HepG2 (cell line): ENCODE measurements around the gene CDK9. TPM values are rescaled to one million over a fixed set of nuclear protein-coding genes. Genes with fewer than 3 reads are reported as not detected.
A peak's percentile ranks its signal among the peaks of the same experiment; 100 is the strongest.

Experiments
- ARNT2 ChIP-seq: sonication (generic); formaldehyde crosslinking; IDR thresholded peaks from 2 replicates; pipeline ENCODE4 v1.8.0; 2022; ENCODE audit warnings: mild to moderate bottlenecking, low read depth, missing genetic modification reagents, moderate library complexity
- ASH2L ChIP-seq: fragments of 300-600, 200-600 bp; sonication (generic); IDR thresholded peaks from 2 replicates; pipeline ENCODE4 v1.7.0; 2017; ENCODE audit warnings: low read depth, mild to moderate bottlenecking, moderate library complexity, mixed read lengths, low read length; ENCODE audit not compliant: insufficient read length
- ATF5 ChIP-seq: sonication (generic); formaldehyde crosslinking; IDR thresholded peaks from 2 replicates; pipeline ENCODE4 v1.4.0; 2020; ENCODE audit warnings: mild to moderate bottlenecking, low read depth, missing genetic modification reagents
- CHCHD3 ChIP-seq: sonication (generic); formaldehyde crosslinking; IDR thresholded peaks from 2 replicates; pipeline ENCODE4 v1.8.0; 2022; ENCODE audit warnings: mild to moderate bottlenecking, missing genetic modification reagents, moderate library complexity
- ETV5 ChIP-seq: IDR thresholded peaks from 2 replicates; pipeline ENCODE4 v1.6.1; 2018; ENCODE audit warnings: missing biosample characterization, missing genetic modification reagents, inconsistent platforms, borderline replicate concordance
- GMEB1 ChIP-seq: sonication (generic); formaldehyde crosslinking; IDR thresholded peaks from 2 replicates; pipeline ENCODE4 v1.5.1; 2020; ENCODE audit warnings: missing genetic modification reagents, mild to moderate bottlenecking, borderline replicate concordance
- IRX3 ChIP-seq: sonication (generic); formaldehyde crosslinking; IDR thresholded peaks from 2 replicates; pipeline ENCODE4 v1.8.1; 2023; ENCODE audit warnings: mild to moderate bottlenecking, low read depth, missing genetic modification reagents, borderline replicate concordance
- KDM3A ChIP-seq: IDR thresholded peaks from 2 replicates; pipeline ENCODE4 v1.6.1; 2018; ENCODE audit warnings: low read depth, missing compliant biosample characterization
- MATR3 ChIP-seq: sonication (generic); formaldehyde crosslinking; IDR thresholded peaks from 2 replicates; pipeline ENCODE4 v1.4.0; 2020; ENCODE audit warnings: missing genetic modification reagents
- RXRB ChIP-seq: IDR thresholded peaks from 2 replicates; pipeline ENCODE4 v1.6.1; 2016; ENCODE audit warnings: borderline replicate concordance, missing genetic modification reagents, missing compliant biosample characterization
- ZBTB37 ChIP-seq: sonication (generic); formaldehyde crosslinking; IDR thresholded peaks from 2 replicates; pipeline ENCODE4 v1.4.0; 2020; ENCODE audit warnings: mild to moderate bottlenecking, missing genetic modification reagents
- ZFP36L2 ChIP-seq: sonication (generic); formaldehyde crosslinking; IDR thresholded peaks from 2 replicates; pipeline ENCODE4 v1.4.0; 2020; ENCODE audit warnings: missing genetic modification reagents
- ZHX1 ChIP-seq: sonication (generic); formaldehyde crosslinking; IDR thresholded peaks from 2 replicates; pipeline ENCODE4 v1.8.1; 2022; ENCODE audit warnings: low read depth, mild to moderate bottlenecking, missing genetic modification reagents
- ZNF101 ChIP-seq: sonication (generic); formaldehyde crosslinking; IDR thresholded peaks from 2 replicates; pipeline ENCODE4 v1.4.0; 2020; ENCODE audit warnings: mild to moderate bottlenecking, low read depth, missing genetic modification reagents, borderline replicate concordance
- ZNF280B ChIP-seq: sonication (generic); formaldehyde crosslinking; IDR thresholded peaks from 2 replicates; pipeline ENCODE4 v1.5.0; 2020; ENCODE audit warnings: missing genetic modification reagents, mild to moderate bottlenecking, borderline replicate concordance
- ZNF550 ChIP-seq: sonication (generic); formaldehyde crosslinking; IDR thresholded peaks from 2 replicates; pipeline ENCODE4 v1.4.0; 2020; ENCODE audit warnings: mild to moderate bottlenecking, missing genetic modification reagents, borderline replicate concordance
- ZNF792 ChIP-seq: IDR thresholded peaks from 2 replicates; pipeline ENCODE4 v1.6.1; 2016
- ZSCAN12 ChIP-seq: sonication (generic); formaldehyde crosslinking; IDR thresholded peaks from 2 replicates; pipeline ENCODE4 v1.9.0; 2021; ENCODE audit warnings: mild to moderate bottlenecking, missing genetic modification reagents
- polyA plus RNA-seq, 8 experiments: library from polyadenylated mRNA; depleted of rRNA in 3 of 8; stranded (reverse) in 7 of 8; unstranded in 1 of 8; fragments of >200 nt; fragmentation: Illumina TruSeq in 4 of 8; extraction: Trizol in 4 of 8; gene quantifications; 2 replicates each; pipeline versions ENCODE4 v1.2.1 to v1.2.3, GENCODE V29; 2011 to 2016; ENCODE audit warnings: low read depth in 4 of 8, missing spikeins in 1 of 8, mixed read lengths in 1 of 8; ENCODE audit not compliant: insufficient read depth in 1 of 8
- total RNA-seq, 5 experiments: library from RNA; depleted of rRNA; stranded (reverse); fragments of >200 nt; fragmentation: Illumina TruSeq; extraction: Trizol; gene quantifications; 2 replicates each; pipeline ENCODE4 v1.2.3, GENCODE V29; 2016; ENCODE audit warnings: low read depth in 1 of 5
- TF ChIP-seq, protein P1 (sequence below): sonication (generic); formaldehyde crosslinking; IDR thresholded peaks from 2 replicates; pipeline ENCODE4 v1.4.0; 2020; ENCODE audit warnings: missing genetic modification reagents

CDK9 gene
- total and polyA plus RNA-seq, 2 of the 13 experiments (the other 11 are each of a cell fraction or from before 2014, with no cell fraction given), result 16.8 to 21.5 TPM

GRCh38 chr9:127802576-127803443 lies 17.0 kb downstream of the CDK9 start, which contains the start of gene FPGS (continued):
- TF ChIP-seq, protein P1, sequence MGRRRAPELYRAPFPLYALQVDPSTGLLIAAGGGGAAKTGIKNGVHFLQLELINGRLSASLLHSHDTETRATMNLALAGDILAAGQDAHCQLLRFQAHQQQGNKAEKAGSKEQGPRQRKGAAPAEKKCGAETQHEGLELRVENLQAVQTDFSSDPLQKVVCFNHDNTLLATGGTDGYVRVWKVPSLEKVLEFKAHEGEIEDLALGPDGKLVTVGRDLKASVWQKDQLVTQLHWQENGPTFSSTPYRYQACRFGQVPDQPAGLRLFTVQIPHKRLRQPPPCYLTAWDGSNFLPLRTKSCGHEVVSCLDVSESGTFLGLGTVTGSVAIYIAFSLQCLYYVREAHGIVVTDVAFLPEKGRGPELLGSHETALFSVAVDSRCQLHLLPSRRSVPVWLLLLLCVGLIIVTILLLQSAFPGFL, result no peak
- TF ChIP-seq ASH2L, result peak; percentile 81
- no peak for TF ChIP-seq CHCHD3 (CRISPR knock-in tag)
- no peak for TF ChIP-seq KDM3A (CRISPR knock-in tag)
- TF ChIP-seq ETV5 (CRISPR knock-in tag), result peak; percentile 51
- TF ChIP-seq MATR3 (CRISPR knock-in tag), result no peak
- TF ChIP-seq GMEB1, result no peak; the same call in 1 of the 2 replicates
- no peak for TF ChIP-seq ZSCAN12 (CRISPR knock-in tag)
- no peak for TF ChIP-seq ZNF550 (CRISPR knock-in tag)
- TF ChIP-seq ARNT2 (CRISPR knock-in tag), result peak; percentile 73; the same call in 1 of the 2 replicates
- peak; percentile 2; the same call in 1 of the 2 replicates for TF ChIP-seq RXRB (CRISPR knock-in tag)
- no peak for TF ChIP-seq ZFP36L2 (CRISPR knock-in tag)
- TF ChIP-seq ZNF101, result no peak
- no peak for TF ChIP-seq ATF5 (CRISPR knock-in tag)
- TF ChIP-seq ZBTB37 (CRISPR knock-in tag), result no peak
- no peak for TF ChIP-seq ZNF280B
- no peak for TF ChIP-seq IRX3 (CRISPR knock-in tag)
- TF ChIP-seq ZHX1 (CRISPR knock-in tag), result no peak; the same call in 1 of the 2 replicates
- no peak for TF ChIP-seq ZNF792
